Sigmoid colon (tissue), 7 donors: ENCODE measurements around the gene GPNMB. TPM values are rescaled to one million over a fixed set of nuclear protein-coding genes. Genes with fewer than 3 reads are reported as not detected.

Experiments used
- DNase-seq: peaks from one replicate; pipeline ENCODE4 v3.0.0-alpha.2; 2019
- H3K27ac ChIP-seq, 4 donors: fragments of 200-600 bp; sonication (generic); one replicate each; pipeline ENCODE4 v1.5.1; 2016 to 2019; ENCODE audit warnings: mild to moderate bottlenecking in 1 of 4
- H3K27me3 ChIP-seq, 3 donors: fragments of 200-600 bp; sonication (generic); one replicate each; pipeline ENCODE4 v1.5.1; 2019; ENCODE audit warnings: mild to moderate bottlenecking in 1 of 3
- H3K36me3 ChIP-seq, 4 donors: fragments of 200-600 bp; sonication (generic); one replicate each; pipeline ENCODE4 v1.5.1; 2016 to 2019
- H3K4me1 ChIP-seq, 4 donors: fragments of 200-600 bp; sonication (generic); one replicate each; pipeline ENCODE4 v1.5.1; 2017 to 2019
- H3K4me3 ChIP-seq, 4 donors: fragments of 200-600 bp; sonication (generic); one replicate each; pipeline ENCODE4 v1.5.1; 2017 to 2019; ENCODE audit warnings: mild to moderate bottlenecking in 2 of 4, moderate library complexity in 1 of 4
- H3K9me3 ChIP-seq, 4 donors: fragments of 200-600 bp in 3 of 4; sonication (generic) in 3 of 4; one replicate each; pipeline versions ENCODE4 v1.5.1 to v1.6.1; 2013 to 2019
- CTCF ChIP-seq, 4 experiments: fragments of 450-650 bp in 3 of 4; fragments of 200-600 bp in 1 of 4; IDR thresholded peaks; one replicate each; pipeline ENCODE4 v1.5.1; 2016 to 2019; ENCODE audit warnings: antibody characterized with exemption in 4 of 4, mild to moderate bottlenecking in 3 of 4, moderate library complexity in 2 of 4
- EP300 ChIP-seq, 4 donors: sonication (generic); formaldehyde crosslinking; IDR thresholded peaks; one replicate each; pipeline ENCODE4 v1.6.1; 2017; ENCODE audit warnings: antibody characterized with exemption in 4 of 4
- POLR2A ChIP-seq, 2 donors: fragments of 450-650 bp; IDR thresholded peaks; one replicate each; pipeline ENCODE4 v1.6.1; 2016; ENCODE audit warnings: antibody characterized with exemption in 2 of 2, mild to moderate bottlenecking in 2 of 2, moderate library complexity in 2 of 2
- POLR2AphosphoS5 ChIP-seq, 4 donors: sonication (generic); formaldehyde crosslinking; IDR thresholded peaks; one replicate each; pipeline ENCODE4 v1.6.1; 2017; ENCODE audit warnings: antibody characterized with exemption in 4 of 4
- WGBS, 2 donors: extraction: QIAGEN DNeasy Blood & Tissue Kit; methylation state at CpG; one replicate each; pipeline ENCODE4 v1.1.7; 2013; 5-methylcytosine and 5-hydroxymethylcytosine counted together
- intact Hi-C: fragments of 100-400 bp; cut with DNase I; formaldehyde crosslinking; loops from one replicate; pipeline ENCODE4 v1.15.1; 2023
- polyA plus RNA-seq, 3 donors: library from polyadenylated mRNA; stranded (reverse); fragments of 200-250 nt; gene quantifications; one replicate each; pipeline ENCODE4 v1.2.3, GENCODE V29; 2013
- total RNA-seq, 4 donors: library from RNA; depleted of rRNA; stranded (reverse); fragments of >200 nt; gene quantifications; one replicate each; pipeline ENCODE4 v1.1.0, GENCODE V29; 2016
- donor health status: healthy with polysubstance abuse.
- donor health status: Bipolar disorder and iron deficiency.
- donor health status: healthy.

Gene GPNMB
- total and polyA plus RNA-seq, 7 donors, result 23.4 to 224 (median 88.1) TPM

- TF ChIP-seq POLR2A (IDR thresholded peaks at IDR 0.05), result no peak
- TF ChIP-seq CTCF (IDR thresholded peaks at IDR 0.05), result no peak
- TF ChIP-seq EP300 (IDR thresholded peaks at IDR 0.05), result no peak
- TF ChIP-seq POLR2AphosphoS5 (IDR thresholded peaks at IDR 0.05), result no peak
- 71 to 94% methylated on average over 2 of the region's 2 CpGs for WGBS, 2 donors
Measured at GRCh38 chr7:23210506-23210905, 36.1 kb upstream of the GPNMB start.

GRCh38 chr7:23211589-23211988, 35.0 kb upstream of the GPNMB start:
- Histone ChIP-seq H3K36me3 (no peaks in the 10 kb centered on the region), H3K4me3 (no peak overlapping the region), H3K9me3 (no peaks in the 10 kb centered on the region), H3K27ac (no peak overlapping the region), H3K4me1 (peaks cover 0 to under 1% (median 0%) of the 10 kb centered on the region in 4 donors), H3K27me3 (no peaks in the 10 kb centered on the region)
- 26 to 71% methylated on average over 11 of the region's 11 CpGs for WGBS, 2 donors
- no peak for DNase-seq
- TF ChIP-seq EP300 (IDR thresholded peaks at IDR 0.05) (no peak), POLR2A (IDR thresholded peaks at IDR 0.05) (no peak), POLR2AphosphoS5 (IDR thresholded peaks at IDR 0.05) (no peak), CTCF (IDR thresholded peaks at IDR 0.05) (no peak)
- intact Hi-C loops, result no loop called here

More at GRCh38 chr7:23210506-23210905, 36.1 kb upstream of the GPNMB start:
- peaks cover 0 to 10% (median 3%) of the 10 kb centered on the region in 3 donors for H3K27me3 ChIP-seq
- H3K36me3 ChIP-seq, result no peaks in the 10 kb centered on the region
- intact Hi-C loops, result no loop called here
- peaks cover 0 to 10% (median 2%) of the 10 kb centered on the region in 4 donors for H3K4me1 ChIP-seq
- no peaks in the 10 kb centered on the region for H3K9me3 ChIP-seq
- H3K27ac ChIP-seq, result no peak overlapping the region
- H3K4me3 ChIP-seq, result no peak overlapping the region
- DNase-seq, result no peak

- 79 to 88% methylated on average over 2 of the region's 2 CpGs for WGBS, 2 donors
Measured at GRCh38 chr7:23212395-23212794, 34.2 kb upstream of the GPNMB start.

GRCh38 chr7:23212841-23213240, 33.7 kb upstream of the GPNMB start:
- H3K36me3 ChIP-seq, result no peaks in the 10 kb centered on the region
- no peaks in the 10 kb centered on the region for H3K27me3 ChIP-seq
- no peak for DNase-seq
- 79 to 84% methylated on average over 4 of the region's 4 CpGs for WGBS, 2 donors
- no peak overlapping the region for H3K4me3 ChIP-seq
- H3K4me1 ChIP-seq, result no peaks in the 10 kb centered on the region
- TF ChIP-seq POLR2A (IDR thresholded peaks at IDR 0.05) (no peak), POLR2AphosphoS5 (IDR thresholded peaks at IDR 0.05) (no peak), EP300 (IDR thresholded peaks at IDR 0.05) (no peak), CTCF (IDR thresholded peaks at IDR 0.05) (no peak)
- no peaks in the 10 kb centered on the region for H3K9me3 ChIP-seq
- H3K27ac ChIP-seq, result no peak overlapping the region
- intact Hi-C loops, result no loop called here

More at GRCh38 chr7:23212395-23212794, 34.2 kb upstream of the GPNMB start:
- TF ChIP-seq CTCF (IDR thresholded peaks at IDR 0.05) (no peak), POLR2AphosphoS5 (IDR thresholded peaks at IDR 0.05) (no peak), EP300 (IDR thresholded peaks at IDR 0.05) (no peak), POLR2A (IDR thresholded peaks at IDR 0.05) (no peak)
- intact Hi-C loops, result no loop called here
- Histone ChIP-seq H3K4me3 (no peak overlapping the region), H3K4me1 (no peaks in the 10 kb centered on the region), H3K27ac (no peak overlapping the region), H3K27me3 (no peaks in the 10 kb centered on the region), H3K36me3 (no peaks in the 10 kb centered on the region), H3K9me3 (no peaks in the 10 kb centered on the region)
- no peak for DNase-seq

- Histone ChIP-seq H3K4me3 (no peak overlapping the region), H3K27ac (no peak overlapping the region), H3K36me3 (no peaks in the 10 kb centered on the region), H3K9me3 (no peaks in the 10 kb centered on the region), H3K4me1 (no peaks in the 10 kb centered on the region), H3K27me3 (no peaks in the 10 kb centered on the region)
- WGBS, 2 donors, result 28 to 77% methylated on average over 11 of the region's 11 CpGs
- TF ChIP-seq POLR2AphosphoS5 (IDR thresholded peaks at IDR 0.05) (no peak), EP300 (IDR thresholded peaks at IDR 0.05) (no peak), POLR2A (IDR thresholded peaks at IDR 0.05) (no peak), CTCF (IDR thresholded peaks at IDR 0.05) (no peak)
- DNase-seq, result no peak
- intact Hi-C loops, result no loop called here
Measured at GRCh38 chr7:23213755-23214154, 32.8 kb upstream of the GPNMB start.
